ENCODE results near the gene PLSCR5.

PLSCR5 gene

GRCh38 chr3:146544002-146544928, 60.9 kb downstream of the PLSCR5 start, which contains the start of gene PLSCR1:
Gene PLSCR1, minus strand, starts transcription at chr3:146544607. Its CDS starts 8,055 bp downstream, at chr3:146536552.
- peak; percentile 57 for DNase-seq (ENCODE audit: low spot score)

- peak; percentile 47 for DNase-seq (ENCODE audit: low spot score)
Observed at GRCh38 chr3:146543461-146544001, 61.6 kb downstream of the PLSCR5 start.

GRCh38 chr3:146542978-146543377, 62.2 kb downstream of the PLSCR5 start:
- DNase-seq (ENCODE audit: low spot score), result no peak

GRCh38 chr3:146542179-146542578, 63.0 kb downstream of the PLSCR5 start:
- DNase-seq (ENCODE audit: low spot score), result no peak

- no peak for DNase-seq (ENCODE audit: low spot score)
Observed at GRCh38 chr3:146540978-146541377, 64.2 kb downstream of the PLSCR5 start.

- DNase-seq (ENCODE audit: low spot score), result no peak
Observed at GRCh38 chr3:146540236-146540635, 64.9 kb downstream of the PLSCR5 start.

GRCh38 chr3:146539315-146539714, 65.8 kb downstream of the PLSCR5 start:
- DNase-seq (ENCODE audit: low spot score), result no peak

- no peak for DNase-seq (ENCODE audit: low spot score)
Observed at GRCh38 chr3:146537603-146538002, 67.5 kb downstream of the PLSCR5 start.

- DNase-seq (ENCODE audit: low spot score), result no peak
Observed at GRCh38 chr3:146536681-146537080, 68.5 kb downstream of the PLSCR5 start.

All from hematopoietic multipotent progenitor cell treated with erythropoietin and hydrocortisone succinate and interleukin-3 and kit ligand, for 15 days (in vitro differentiated cells).